Endothelial cell of umbilical vein (primary cell): ENCODE results near the gene CD55. TPM values are rescaled to one million over a fixed set of nuclear protein-coding genes. Genes with fewer than 3 reads are reported as not detected.

Experiments used
- BruUV-seq: library from RNA; stranded (reverse); fragments of 400-500 nt; replicated peaks from 2 replicates; lab custom pipeline; 2021; lab: Mats Ljungman, UMichigan
- CTCF ChIA-PET: fragments of 300-600, 350-600 bp; sonication (Branson Sonifier 250); formaldehyde crosslinking; loops from one replicate; lab custom pipeline; 2021; ENCODE audit warnings: antibody characterized with exemption, inconsistent platforms; lab: Charles Lee
- POLR2A ChIA-PET: fragments of 300-600, 350-600 bp; sonication (Branson Sonifier 250); formaldehyde crosslinking; loops from one replicate; lab custom pipeline; 2021; ENCODE audit warnings: antibody characterized with exemption, inconsistent platforms; lab: Charles Lee
- DNase-seq: peaks from one replicate; pipeline ENCODE4 v3.0.0-alpha.2; 2011; ENCODE audit warnings: low read depth, low spot score
- FAIRE-seq: peaks from 2 replicates; lab custom pipeline; 2011; peaks lifted over from hg19 to GRCh38; lab: Jason Lieb, UNC
- H2AFZ ChIP-seq: 2 replicates; pipeline ENCODE4 v1.6.0; 2012; ENCODE audit warnings: low read depth, low read length, control low read depth, inconsistent platforms
- H3K27ac ChIP-seq: 2 replicates; pipeline ENCODE4 v1.5.1; 2011; ENCODE audit warnings: low read depth, mild to moderate bottlenecking, control low read depth, low read length, moderate library complexity; ENCODE audit not compliant: insufficient read depth
- H3K27me3 ChIP-seq, 2 experiments: 2 replicates each; pipeline versions ENCODE4 v1.6.0 to v1.6.1; 2011; ENCODE audit warnings: low read length in 2 of 2, mixed read lengths in 1 of 2; ENCODE audit not compliant: control insufficient read depth in 2 of 2, insufficient read depth in 2 of 2
- H3K36me3 ChIP-seq, 2 experiments: 2 replicates in 1 of 2; 3 replicates in 1 of 2; pipeline ENCODE4 v1.5.1; 2011; ENCODE audit warnings: low read length in 2 of 2, mild to moderate bottlenecking in 1 of 2, moderate library complexity in 1 of 2; ENCODE audit not compliant: control insufficient read depth in 2 of 2, insufficient read depth in 2 of 2; ENCODE audit errors: extremely low read depth in 1 of 2
- H3K4me1 ChIP-seq: 3 replicates; pipeline ENCODE4 v1.5.1; 2011; ENCODE audit warnings: mild to moderate bottlenecking, low read length; ENCODE audit not compliant: control insufficient read depth, insufficient read depth; ENCODE audit errors: extremely low read depth
- H3K4me2 ChIP-seq: 2 replicates; pipeline ENCODE4 v1.6.1; 2011; ENCODE audit warnings: low read length, control low read depth, mixed read lengths; ENCODE audit not compliant: insufficient read depth
- H3K4me3 ChIP-seq, 3 experiments: fragments of 200-600 bp in 1 of 3; sonication (generic), shearing (Covaris generic) in 1 of 3; replicated peaks in 1 of 3; 2 replicates each; pipeline ENCODE4 v1.5.1; 2011 to 2016; ENCODE audit warnings: control low read depth in 3 of 3, low read length in 3 of 3, mild to moderate bottlenecking in 2 of 3, inconsistent platforms in 1 of 3, low read depth in 1 of 3, moderate library complexity in 1 of 3; ENCODE audit not compliant: insufficient read depth in 1 of 3
- H3K79me2 ChIP-seq: 2 replicates; pipeline ENCODE4 v1.6.0; 2012; ENCODE audit warnings: low read length, inconsistent platforms; ENCODE audit not compliant: control insufficient read depth, insufficient read depth
- H3K9ac ChIP-seq: replicated peaks from 2 replicates; pipeline ENCODE3; 2011; ENCODE audit warnings: low read length, control low read depth; ENCODE audit not compliant: insufficient read depth; ENCODE audit errors: extremely low read depth
- H3K9me1 ChIP-seq: replicated peaks from 3 replicates; pipeline ENCODE4 v1.6.0; 2011; ENCODE audit warnings: mild to moderate bottlenecking, low read length; ENCODE audit not compliant: control insufficient read depth, insufficient read depth; ENCODE audit errors: extremely low read depth
- H3K9me3 ChIP-seq: replicated peaks from 2 replicates; pipeline ENCODE4 v1.5.1; 2012; ENCODE audit warnings: low read length, inconsistent platforms; ENCODE audit not compliant: control insufficient read depth, insufficient read depth
- H4K20me1 ChIP-seq: replicated peaks from 2 replicates; pipeline ENCODE3; 2011; ENCODE audit warnings: mild to moderate bottlenecking, low read length; ENCODE audit not compliant: control insufficient read depth, insufficient read depth; ENCODE audit errors: extremely low read depth
- CTCF ChIP-seq, 2 donors: IDR thresholded peaks; 1 replicate in 1 of 2; 2 replicates in 1 of 2; pipeline ENCODE4 v1.5.1; 2011; ENCODE audit warnings: low read length in 2 of 2, mild to moderate bottlenecking in 2 of 2, moderate library complexity in 2 of 2, control low read depth in 1 of 2, inconsistent platforms in 1 of 2, low read depth in 1 of 2; ENCODE audit not compliant: insufficient read depth in 1 of 2; ENCODE audit errors: extremely low read depth in 1 of 2
- EZH2 ChIP-seq: IDR thresholded peaks from 2 replicates; pipeline ENCODE4 v1.6.1; 2012; ENCODE audit warnings: borderline replicate concordance, low read depth, mild to moderate bottlenecking, moderate library complexity, low read length, inconsistent platforms; ENCODE audit not compliant: severe bottlenecking
- FOS ChIP-seq: IDR thresholded peaks from 2 replicates; pipeline ENCODE4 v1.6.1; 2011; ENCODE audit warnings: mild to moderate bottlenecking, low read length, moderate library complexity, borderline replicate concordance; ENCODE audit not compliant: insufficient read depth
- GATA2 ChIP-seq: IDR thresholded peaks from 2 replicates; pipeline ENCODE4 v1.7.0; 2011; ENCODE audit warnings: low read depth, mild to moderate bottlenecking, moderate library complexity, mixed read lengths, low read length; ENCODE audit not compliant: insufficient read length, insufficient read depth
- JUN ChIP-seq: IDR thresholded peaks from 2 replicates; pipeline ENCODE4 v1.6.1; 2011; ENCODE audit warnings: borderline replicate concordance, low read depth; ENCODE audit not compliant: insufficient read length, insufficient read depth
- MAX ChIP-seq: IDR thresholded peaks from 2 replicates; pipeline ENCODE4 v1.6.1; 2011; ENCODE audit not compliant: insufficient read depth, insufficient read length
- MYC ChIP-seq: IDR thresholded peaks from one replicate; pipeline ENCODE4 v1.6.1; 2011; ENCODE audit warnings: mild to moderate bottlenecking, low read depth, low read length
- POLR2A ChIP-seq: IDR thresholded peaks from 2 replicates; pipeline ENCODE4 v1.6.1; 2012; ENCODE audit warnings: low read depth, mild to moderate bottlenecking, control low read depth, low read length
- POLR2AphosphoS5 ChIP-seq: IDR thresholded peaks from 2 replicates; pipeline ENCODE4 v1.6.1; 2012; ENCODE audit warnings: low read depth, mild to moderate bottlenecking, control low read depth, low read length, moderate library complexity; ENCODE audit not compliant: insufficient read depth
- dilution Hi-C: fragments of 300-500 bp; cut with MboI; formaldehyde crosslinking; loops from one replicate; pipeline ENCODE4 v1.15.0; 2019; ENCODE audit warnings: low sequenced_read_pairs; ENCODE audit not compliant: extremely low pct_ligation_motif_present
- intact Hi-C: fragments of 100-400 bp; cut with micrococcal nuclease; formaldehyde crosslinking; loops from one replicate; pipeline ENCODE4 v1.10.0; 2022
- polyA plus RNA-seq, 4 experiments: library from polyadenylated mRNA; depleted of rRNA in 3 of 4; stranded (reverse) in 3 of 4; unstranded in 1 of 4; fragments of >200 nt; gene quantifications; 2 replicates each; pipeline versions ENCODE4 v1.2.1 to v1.2.3, GENCODE V29; 2011 to 2012; ENCODE audit warnings: missing spikeins in 1 of 4
- total RNA-seq: library from RNA; stranded (reverse); gene quantifications from 2 replicates; pipeline ENCODE4 v1.2.3, GENCODE V29; 2021

Gene CD55
- total and polyA plus RNA-seq, 2 donors (not counting 3 experiments of a cell fraction or from before 2014, with no cell fraction given) = 111 to 179 TPM

DNA sequence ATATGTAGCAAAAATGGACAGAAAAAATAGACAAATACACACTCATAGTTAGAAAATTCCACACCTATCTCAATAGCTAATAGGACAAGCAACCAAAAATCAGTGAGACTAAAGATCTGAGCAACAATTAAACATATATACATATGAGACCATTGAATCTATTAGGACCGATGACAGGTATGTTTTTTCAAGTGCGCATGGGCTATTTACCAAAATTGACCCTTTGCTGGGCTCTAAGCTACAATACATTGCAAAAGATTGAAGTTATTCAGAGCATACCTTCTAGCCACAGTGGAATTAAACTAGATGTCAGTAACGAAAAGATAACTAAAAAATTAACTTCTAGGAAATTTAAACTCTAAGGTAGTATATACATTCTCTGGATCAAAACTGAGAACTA lies 13.7 kb downstream of the CD55 start:
- no peaks in the 10 kb centered on the region for H4K20me1 ChIP-seq
- no peak for FAIRE-seq
- peaks cover 6 to 29% of the 10 kb centered on the region in 2 experiments for H3K36me3 ChIP-seq
- CTCF ChIA-PET = interaction anchor here (1.0 to 1.4 kb wide), 3 partner anchors 14 to 251 kb away, joined by 3 to 6 read pairs (median 3); partner anchors contain the start of gene CD55
- no peaks in the 10 kb centered on the region for H3K9me3 ChIP-seq
- no peak overlapping the region for H3K27ac ChIP-seq
- H3K27me3 ChIP-seq = no peaks in the 10 kb centered on the region
- no peak overlapping the region for H3K4me3 ChIP-seq
- H3K9ac ChIP-seq = no peak overlapping the region
- no peaks in the 10 kb centered on the region for H3K79me2 ChIP-seq
- H2AFZ ChIP-seq = no peak overlapping the region
- BruUV-seq = no TSS peak
- intact Hi-C loops (no loop called here), dilution Hi-C loops (no loop called here)
- no peak for TF ChIP-seq POLR2AphosphoS5
- TF ChIP-seq MAX = no peak
- TF ChIP-seq GATA2 = no peak
- no peak for TF ChIP-seq JUN
- TF ChIP-seq CTCF (IDR thresholded peaks at IDR 0.05; ENCODE audit: extremely low read depth in 1 of 2, insufficient read depth in 1 of 2, low read depth in 1 of 2, low read length in 2 of 2) = no peak
- no peak for TF ChIP-seq EZH2
- TF ChIP-seq POLR2A = no peak
- no peak for TF ChIP-seq MYC
- no peak for TF ChIP-seq FOS
- H3K4me1 ChIP-seq = no peaks in the 10 kb centered on the region
- no peaks in the 10 kb centered on the region for H3K9me1 ChIP-seq
- H3K4me2 ChIP-seq = no peak overlapping the region
- POLR2A ChIA-PET = no interaction called here
- DNase-seq = no peak
